Panc1 (cell line): ENCODE results near the gene CAMKV. TPM values are rescaled to one million over a fixed set of nuclear protein-coding genes. Genes with fewer than 3 reads are reported as not detected.

Source experiments
- ATAC-seq: fragments of 200-7000 bp; cut with Tn5 transposase; 2 replicates; pipeline ENCODE4 v1.9.1; 2020; ENCODE audit warnings: mild to moderate bottlenecking, moderate library complexity
- BruUV-seq: library from RNA; stranded (reverse); fragments of 400-500 nt; replicated peaks from 2 replicates; lab custom pipeline; 2021; lab: Mats Ljungman, UMichigan
- CTCF ChIA-PET: fragments of 300-600 bp; sonication (Branson Sonifier 250); formaldehyde crosslinking; loops from one replicate; lab custom pipeline; 2022; ENCODE audit warnings: antibody characterized with exemption; lab: Charles Lee
- POLR2A ChIA-PET: fragments of 300-600 bp; sonication (Branson Sonifier 250); formaldehyde crosslinking; loops from one replicate; lab custom pipeline; 2022; ENCODE audit warnings: antibody characterized with exemption; lab: Charles Lee
- DNase-seq: peaks from one replicate; pipeline ENCODE4 v3.0.0-alpha.2; 2010; ENCODE audit warnings: low read depth, low spot score
- H3K27ac ChIP-seq: 2 replicates; pipeline ENCODE4 v1.5.1; 2011; ENCODE audit warnings: mild to moderate bottlenecking, low read length, inconsistent platforms
- H3K27me3 ChIP-seq: fragments of 200-500 bp; sonication (Bioruptor generic); 2 replicates; pipeline ENCODE4 v1.6.0; 2014; ENCODE audit warnings: low read length, inconsistent platforms; ENCODE audit not compliant: control insufficient read depth, insufficient read depth
- H3K36me3 ChIP-seq: fragments of 200-500 bp; sonication (Bioruptor generic); 2 replicates; pipeline ENCODE4 v1.5.1; 2014; ENCODE audit warnings: inconsistent platforms, mild to moderate bottlenecking, low read length, moderate library complexity; ENCODE audit not compliant: control insufficient read depth, insufficient read depth
- H3K4me1 ChIP-seq: 2 replicates; pipeline ENCODE4 v1.5.1; 2011; ENCODE audit warnings: inconsistent platforms, mild to moderate bottlenecking, low read length, moderate library complexity; ENCODE audit not compliant: control insufficient read depth, insufficient read depth
- H3K4me3 ChIP-seq, 2 experiments: 2 replicates each; pipeline ENCODE4 v1.5.1; 2011 to 2012; ENCODE audit warnings: low read depth in 2 of 2, low read length in 2 of 2, mild to moderate bottlenecking in 2 of 2, inconsistent platforms in 1 of 2, moderate library complexity in 1 of 2
- H3K9me3 ChIP-seq: fragments of 200-500 bp; sonication (Bioruptor generic); 2 replicates; pipeline ENCODE4 v1.5.1; 2014; ENCODE audit warnings: low read depth, mild to moderate bottlenecking, inconsistent platforms, low read length, moderate library complexity; ENCODE audit not compliant: control insufficient read depth, insufficient read depth
- POLR2AphosphoS5 ChIP-seq: IDR thresholded peaks from 2 replicates; pipeline ENCODE4 v1.6.1; 2012; ENCODE audit warnings: mild to moderate bottlenecking, low read depth, low read length, moderate library complexity
- SIN3A ChIP-seq: IDR thresholded peaks from 2 replicates; pipeline ENCODE4 v1.6.1; 2012; ENCODE audit warnings: low read depth, mild to moderate bottlenecking, low read length, moderate library complexity, borderline replicate concordance; ENCODE audit not compliant: insufficient read depth
- TCF7L2 ChIP-seq: IDR thresholded peaks from 2 replicates; pipeline ENCODE4 v1.6.1; 2011; ENCODE audit warnings: mild to moderate bottlenecking, low read depth, low read length, inconsistent platforms
- in situ Hi-C: cut with HindIII; loops from 2 replicates; pipeline ENCODE4 v1.10.0; 2016; ENCODE audit warnings: low sequenced_read_pairs, low pct_unique_long_range_greater_than_20kb
- intact Hi-C: fragments of 100-400 bp; cut with micrococcal nuclease; formaldehyde crosslinking; loops from one replicate; pipeline ENCODE4 v1.10.0; 2022; ENCODE audit not compliant: unreplicated experiment
- total RNA-seq: library from RNA; stranded (reverse); gene quantifications from one replicate; pipeline ENCODE4 v1.2.1, GENCODE V29; 2021; ENCODE audit not compliant: unreplicated experiment
- TF ChIP-seq, protein P1 (sequence below), 2 experiments: IDR thresholded peaks; 2 replicates each; pipeline ENCODE4 v1.6.1; 2011 to 2012; ENCODE audit warnings: low read depth in 2 of 2, control low read depth in 1 of 2, low read length in 1 of 2, mild to moderate bottlenecking in 1 of 2, moderate library complexity in 1 of 2; ENCODE audit not compliant: insufficient read depth in 1 of 2
- TF ChIP-seq, protein P2 (sequence below): fragments of 450-650 bp; IDR thresholded peaks from 2 replicates; pipeline ENCODE4 v1.5.1; 2017; ENCODE audit warnings: mild to moderate bottlenecking

Gene CAMKV
- total RNA-seq, 1 experiment from 2014 or later = 0.85 TPM

DNA sequence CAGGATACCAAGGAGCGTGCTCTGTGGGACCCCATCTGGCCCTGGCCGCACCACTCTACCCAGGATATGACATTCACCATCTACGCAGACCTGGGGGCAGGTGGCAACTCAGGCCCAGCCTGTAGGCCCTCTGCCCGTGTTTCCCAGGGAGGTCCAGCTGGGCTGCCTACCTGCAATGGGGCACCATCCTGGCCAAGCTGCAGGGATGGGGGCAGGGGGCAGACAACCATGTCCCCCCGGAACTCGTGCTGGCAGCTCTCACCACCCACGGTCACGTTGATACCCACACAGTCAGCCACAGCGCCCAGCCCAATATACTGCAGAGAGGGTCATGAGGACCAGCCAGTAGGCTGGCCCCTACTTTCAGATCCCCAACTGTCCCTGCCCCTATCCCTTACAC, 26.1 kb upstream of the CAMKV start:
- no peak for ATAC-seq
- Histone ChIP-seq H3K4me1 (peaks cover 7% of the 10 kb centered on the region), H3K27me3 (no peaks in the 10 kb centered on the region), H3K9me3 (no peaks in the 10 kb centered on the region), H3K27ac (no peak overlapping the region), H3K4me3 (no peak overlapping the region), H3K36me3 (no peaks in the 10 kb centered on the region)
- DNase-seq = no peak
- in situ Hi-C loops = no loop called here
- intact Hi-C loops = no loop called here
- TF ChIP-seq POLR2AphosphoS5 = no peak
- TF ChIP-seq SIN3A = no peak
- no peak for TF ChIP-seq TCF7L2
- TF ChIP-seq, protein P1, sequence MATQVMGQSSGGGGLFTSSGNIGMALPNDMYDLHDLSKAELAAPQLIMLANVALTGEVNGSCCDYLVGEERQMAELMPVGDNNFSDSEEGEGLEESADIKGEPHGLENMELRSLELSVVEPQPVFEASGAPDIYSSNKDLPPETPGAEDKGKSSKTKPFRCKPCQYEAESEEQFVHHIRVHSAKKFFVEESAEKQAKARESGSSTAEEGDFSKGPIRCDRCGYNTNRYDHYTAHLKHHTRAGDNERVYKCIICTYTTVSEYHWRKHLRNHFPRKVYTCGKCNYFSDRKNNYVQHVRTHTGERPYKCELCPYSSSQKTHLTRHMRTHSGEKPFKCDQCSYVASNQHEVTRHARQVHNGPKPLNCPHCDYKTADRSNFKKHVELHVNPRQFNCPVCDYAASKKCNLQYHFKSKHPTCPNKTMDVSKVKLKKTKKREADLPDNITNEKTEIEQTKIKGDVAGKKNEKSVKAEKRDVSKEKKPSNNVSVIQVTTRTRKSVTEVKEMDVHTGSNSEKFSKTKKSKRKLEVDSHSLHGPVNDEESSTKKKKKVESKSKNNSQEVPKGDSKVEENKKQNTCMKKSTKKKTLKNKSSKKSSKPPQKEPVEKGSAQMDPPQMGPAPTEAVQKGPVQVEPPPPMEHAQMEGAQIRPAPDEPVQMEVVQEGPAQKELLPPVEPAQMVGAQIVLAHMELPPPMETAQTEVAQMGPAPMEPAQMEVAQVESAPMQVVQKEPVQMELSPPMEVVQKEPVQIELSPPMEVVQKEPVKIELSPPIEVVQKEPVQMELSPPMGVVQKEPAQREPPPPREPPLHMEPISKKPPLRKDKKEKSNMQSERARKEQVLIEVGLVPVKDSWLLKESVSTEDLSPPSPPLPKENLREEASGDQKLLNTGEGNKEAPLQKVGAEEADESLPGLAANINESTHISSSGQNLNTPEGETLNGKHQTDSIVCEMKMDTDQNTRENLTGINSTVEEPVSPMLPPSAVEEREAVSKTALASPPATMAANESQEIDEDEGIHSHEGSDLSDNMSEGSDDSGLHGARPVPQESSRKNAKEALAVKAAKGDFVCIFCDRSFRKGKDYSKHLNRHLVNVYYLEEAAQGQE (IDR thresholded peaks at IDR 0.05; ENCODE audit: insufficient read depth in 1 of 2, low read depth in 2 of 2, low read length in 1 of 2) = no peak
- TF ChIP-seq, protein P2, sequence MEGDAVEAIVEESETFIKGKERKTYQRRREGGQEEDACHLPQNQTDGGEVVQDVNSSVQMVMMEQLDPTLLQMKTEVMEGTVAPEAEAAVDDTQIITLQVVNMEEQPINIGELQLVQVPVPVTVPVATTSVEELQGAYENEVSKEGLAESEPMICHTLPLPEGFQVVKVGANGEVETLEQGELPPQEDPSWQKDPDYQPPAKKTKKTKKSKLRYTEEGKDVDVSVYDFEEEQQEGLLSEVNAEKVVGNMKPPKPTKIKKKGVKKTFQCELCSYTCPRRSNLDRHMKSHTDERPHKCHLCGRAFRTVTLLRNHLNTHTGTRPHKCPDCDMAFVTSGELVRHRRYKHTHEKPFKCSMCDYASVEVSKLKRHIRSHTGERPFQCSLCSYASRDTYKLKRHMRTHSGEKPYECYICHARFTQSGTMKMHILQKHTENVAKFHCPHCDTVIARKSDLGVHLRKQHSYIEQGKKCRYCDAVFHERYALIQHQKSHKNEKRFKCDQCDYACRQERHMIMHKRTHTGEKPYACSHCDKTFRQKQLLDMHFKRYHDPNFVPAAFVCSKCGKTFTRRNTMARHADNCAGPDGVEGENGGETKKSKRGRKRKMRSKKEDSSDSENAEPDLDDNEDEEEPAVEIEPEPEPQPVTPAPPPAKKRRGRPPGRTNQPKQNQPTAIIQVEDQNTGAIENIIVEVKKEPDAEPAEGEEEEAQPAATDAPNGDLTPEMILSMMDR = no peak
- ChIA-PET CTCF (no interaction called here), POLR2A (interaction anchor here (0.5 kb wide), 1 partner anchor 114 kb away, joined by 3 read pairs; no protein-coding TSS in a partner anchor)
- BruUV-seq = no TSS peak

DNA sequence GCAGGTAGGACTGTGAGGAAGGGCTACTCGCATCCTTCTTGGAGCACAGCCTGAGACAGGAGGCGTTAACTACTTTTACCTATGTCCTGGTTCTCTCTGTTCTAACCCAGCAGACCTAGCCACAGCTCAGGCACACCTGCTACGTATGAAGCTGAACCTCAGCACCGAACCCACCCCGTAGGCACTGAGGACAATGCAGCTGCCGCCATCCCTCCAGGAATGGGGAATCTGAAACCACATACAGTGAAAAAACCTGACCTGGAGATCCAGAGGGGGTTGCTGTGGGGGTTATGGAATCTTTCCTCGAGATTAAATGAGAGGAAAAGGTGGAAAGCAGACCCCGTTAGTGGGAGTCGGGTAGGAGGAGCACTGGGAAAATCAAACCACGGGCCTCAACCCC, 19.6 kb upstream of the CAMKV start:
- no TSS peak for BruUV-seq
- ATAC-seq (no peak), DNase-seq (no peak)
- intact Hi-C loops = no loop called here
- H3K9me3 ChIP-seq = no peaks in the 10 kb centered on the region
- ChIA-PET CTCF (no interaction called here), POLR2A (no interaction called here)
- no peaks in the 10 kb centered on the region for H3K36me3 ChIP-seq
- no peaks in the 10 kb centered on the region for H3K4me1 ChIP-seq
- in situ Hi-C loops = no loop called here
- H3K27me3 ChIP-seq = no peaks in the 10 kb centered on the region
- TF ChIP-seq, protein P2 = no peak
- TF ChIP-seq POLR2AphosphoS5 (no peak), TCF7L2 (no peak), SIN3A (no peak)
- TF ChIP-seq, protein P1 (IDR thresholded peaks at IDR 0.05; ENCODE audit: insufficient read depth in 1 of 2, low read depth in 2 of 2, low read length in 1 of 2) = no peak
- H3K4me3 ChIP-seq = no peak overlapping the region
- no peak overlapping the region for H3K27ac ChIP-seq
